Measurements from ENCODE around the gene PLA2G12A. TPM values are rescaled to one million over a fixed set of nuclear protein-coding genes. Genes with fewer than 3 reads are reported as not detected.

PLA2G12A gene
- total RNA-seq, 1 donor, result 17.7 TPM

- no peak for TF ChIP-seq CTCF (IDR thresholded peaks at IDR 0.05; ENCODE audit: insufficient read depth, low read length)
- no peak overlapping the region for H3K4me3 ChIP-seq (ENCODE audit: low read depth, low read length)
- no peak for DNase-seq (ENCODE audit: low read depth)
These were observed 30.2 kb downstream of the PLA2G12A start for GRCh38 chr4:109699553-109700225.

GRCh38 chr4:109698656-109699055 lies 31.2 kb downstream of the PLA2G12A start:
- no peak for TF ChIP-seq CTCF (IDR thresholded peaks at IDR 0.05; ENCODE audit: insufficient read depth, low read length)
- no peak for DNase-seq (ENCODE audit: low read depth)
- no peak overlapping the region for H3K4me3 ChIP-seq (ENCODE audit: low read depth, low read length)

- TF ChIP-seq CTCF (IDR thresholded peaks at IDR 0.05; ENCODE audit: insufficient read depth, low read length), result no peak
- no peak for DNase-seq (ENCODE audit: low read depth)
- no peak overlapping the region for H3K4me3 ChIP-seq (ENCODE audit: low read depth, low read length)
These were observed 38.4 kb downstream of the PLA2G12A start for GRCh38 chr4:109691411-109691920.

GRCh38 chr4:109690690-109691410 lies 39.0 kb downstream of the PLA2G12A start:
- no peak overlapping the region for H3K4me3 ChIP-seq (ENCODE audit: low read depth, low read length)
- no peak for TF ChIP-seq CTCF (IDR thresholded peaks at IDR 0.05; ENCODE audit: insufficient read depth, low read length)
- DNase-seq (ENCODE audit: low read depth), result no peak

GRCh38 chr4:109684727-109685126 lies 45.1 kb downstream of the PLA2G12A start:
- no peak for TF ChIP-seq CTCF (IDR thresholded peaks at IDR 0.05; ENCODE audit: insufficient read depth, low read length)
- DNase-seq (ENCODE audit: low read depth), result no peak
- H3K4me3 ChIP-seq (ENCODE audit: low read depth, low read length), result no peak overlapping the region

- H3K4me3 ChIP-seq (ENCODE audit: low read depth, low read length), result no peak overlapping the region
- no peak for TF ChIP-seq CTCF (IDR thresholded peaks at IDR 0.05; ENCODE audit: insufficient read depth, low read length)
- no peak for DNase-seq (ENCODE audit: low read depth)
These were observed 46.1 kb downstream of the PLA2G12A start for GRCh38 chr4:109683621-109684253.

All from fibroblast of the aortic adventitia (primary cell).